OCI-LY1 (cell line): ENCODE results near the gene EIF1AD.
"Not testable (repeated sequence)": the region's sequence is repeated elsewhere in the genome, so short reads cannot be mapped to it uniquely, and the experiment has no call there.

ENCODE experiments used
- H2AFZ ChIP-seq: fragments of 200-600 bp; sonication (generic), shearing (Covaris generic); 2 replicates; pipeline ENCODE4 v1.6.0; 2014; ENCODE audit warnings: antibody characterized with exemption, mild to moderate bottlenecking, low read length
- H3F3A ChIP-seq: fragments of 200-600 bp; sonication (generic), shearing (Covaris generic); 2 replicates; pipeline ENCODE4 v1.6.0; 2014; ENCODE audit warnings: mild to moderate bottlenecking, antibody characterized with exemption, low read length, moderate library complexity; ENCODE audit not compliant: insufficient read depth
- H3K27ac ChIP-seq: fragments of 200-600 bp; sonication (generic); 2 replicates; pipeline ENCODE4 v1.5.1; 2014; ENCODE audit warnings: low read length, mixed run types, mild to moderate bottlenecking, low read depth; ENCODE audit not compliant: poor library complexity, severe bottlenecking
- H3K27me3 ChIP-seq: fragments of 200-600 bp; sonication (generic); 2 replicates; pipeline ENCODE4 v1.6.0; 2014; ENCODE audit warnings: antibody characterized with exemption, mild to moderate bottlenecking, low read length, moderate library complexity; ENCODE audit not compliant: insufficient read depth
- H3K36me3 ChIP-seq: fragments of 200-600 bp; sonication (generic); 2 replicates; pipeline ENCODE4 v1.6.1; 2014; ENCODE audit warnings: mild to moderate bottlenecking, antibody characterized with exemption, low read length, moderate library complexity, mixed read lengths; ENCODE audit not compliant: insufficient read depth
- H3K4me1 ChIP-seq: fragments of 200-600 bp; sonication (generic); 2 replicates; pipeline ENCODE4 v1.5.1; 2014; ENCODE audit warnings: mild to moderate bottlenecking, low read length, moderate library complexity; ENCODE audit not compliant: insufficient read depth, severe bottlenecking
- H3K4me2 ChIP-seq: fragments of 200-600 bp; sonication (generic), shearing (Covaris generic); 2 replicates; pipeline ENCODE4 v1.6.1; 2014; ENCODE audit warnings: low read length
- H3K4me3 ChIP-seq: fragments of 200-600 bp; sonication (generic); 2 replicates; pipeline ENCODE4 v1.5.1; 2014; ENCODE audit warnings: low read length, low read depth, mild to moderate bottlenecking, mixed read lengths; ENCODE audit not compliant: poor library complexity, severe bottlenecking
- H3K79me2 ChIP-seq: fragments of 200-600 bp; shearing (Covaris generic); 2 replicates; pipeline ENCODE4 v1.6.1; 2016; ENCODE audit warnings: mixed run types, low read length, mixed read lengths; ENCODE audit not compliant: insufficient read depth
- H3K9ac ChIP-seq: fragments of 200-600 bp; sonication (generic), shearing (Covaris generic); 2 replicates; pipeline ENCODE4 v1.6.1; 2014; ENCODE audit warnings: mild to moderate bottlenecking, low read length, mixed read lengths
- H3K9me2 ChIP-seq: fragments of 200-600 bp; sonication (generic), shearing (Covaris generic); 2 replicates; pipeline ENCODE4 v1.6.1; 2014; ENCODE audit warnings: low read depth, mild to moderate bottlenecking, low read length, mixed read lengths
- H3K9me3 ChIP-seq: fragments of 200-600 bp; shearing (Covaris generic); 2 replicates; pipeline ENCODE4 v1.6.1; 2014; ENCODE audit warnings: low read length, mixed read lengths
- H4K20me1 ChIP-seq: fragments of 200-600 bp; sonication (generic), shearing (Covaris generic); 2 replicates; pipeline ENCODE4 v1.6.0; 2016; ENCODE audit warnings: mild to moderate bottlenecking, low read length; ENCODE audit not compliant: insufficient read depth
- EZH2 ChIP-seq: fragments of 200-600 bp; sonication (generic), shearing (Covaris generic); IDR thresholded peaks from 2 replicates; pipeline ENCODE4 v1.8.0; 2017; ENCODE audit warnings: borderline replicate concordance, mixed run types, mild to moderate bottlenecking, antibody characterized with exemption, low read length, moderate library complexity, mixed read lengths
- TF ChIP-seq, protein P1 (sequence below): fragments of 200-600 bp; sonication (generic), shearing (Covaris generic); IDR thresholded peaks from 2 replicates; pipeline ENCODE4 v1.5.1; 2017; ENCODE audit warnings: mild to moderate bottlenecking, antibody characterized with exemption, low read length, moderate library complexity, mixed read lengths

The EIF1AD gene

DNA sequence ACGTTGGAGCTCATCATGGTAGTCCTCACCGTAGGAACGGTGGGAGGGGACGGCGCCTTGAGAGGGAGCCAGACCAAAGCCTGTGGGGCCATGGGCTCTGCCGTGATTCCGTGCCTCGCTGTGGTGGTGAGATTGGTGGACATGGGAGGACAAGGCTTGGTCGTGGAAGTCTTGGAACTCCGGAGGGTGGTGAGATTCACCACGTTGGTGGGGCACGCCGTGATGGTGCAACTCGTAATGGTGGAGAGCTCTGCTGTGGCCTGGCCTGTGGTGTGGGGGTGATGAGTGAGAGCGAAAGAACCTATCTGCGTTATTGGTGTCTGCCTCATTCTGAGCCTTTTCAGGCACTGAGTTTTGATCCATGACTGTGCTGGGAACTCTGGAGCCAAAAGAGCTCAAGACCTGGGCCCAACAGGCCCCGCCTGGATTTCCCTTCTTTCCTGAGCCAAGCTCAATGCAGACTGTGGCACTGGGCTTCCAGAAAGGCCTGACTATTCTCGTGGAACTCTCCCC, 24.1 kb upstream of the EIF1AD start, which contains the start of gene CATSPER1:
CATSPER1 (minus strand) TSS at position 463 of the 513 bp plus-strand sequence; CDS start at position 363, 100 bp downstream.
- H3F3A ChIP-seq = no peaks in the 10 kb centered on the region
- H3K36me3 ChIP-seq = no peaks in the 10 kb centered on the region
- H3K4me3 ChIP-seq = no peak within 1 kb of the TSS
- TF ChIP-seq, protein P1, sequence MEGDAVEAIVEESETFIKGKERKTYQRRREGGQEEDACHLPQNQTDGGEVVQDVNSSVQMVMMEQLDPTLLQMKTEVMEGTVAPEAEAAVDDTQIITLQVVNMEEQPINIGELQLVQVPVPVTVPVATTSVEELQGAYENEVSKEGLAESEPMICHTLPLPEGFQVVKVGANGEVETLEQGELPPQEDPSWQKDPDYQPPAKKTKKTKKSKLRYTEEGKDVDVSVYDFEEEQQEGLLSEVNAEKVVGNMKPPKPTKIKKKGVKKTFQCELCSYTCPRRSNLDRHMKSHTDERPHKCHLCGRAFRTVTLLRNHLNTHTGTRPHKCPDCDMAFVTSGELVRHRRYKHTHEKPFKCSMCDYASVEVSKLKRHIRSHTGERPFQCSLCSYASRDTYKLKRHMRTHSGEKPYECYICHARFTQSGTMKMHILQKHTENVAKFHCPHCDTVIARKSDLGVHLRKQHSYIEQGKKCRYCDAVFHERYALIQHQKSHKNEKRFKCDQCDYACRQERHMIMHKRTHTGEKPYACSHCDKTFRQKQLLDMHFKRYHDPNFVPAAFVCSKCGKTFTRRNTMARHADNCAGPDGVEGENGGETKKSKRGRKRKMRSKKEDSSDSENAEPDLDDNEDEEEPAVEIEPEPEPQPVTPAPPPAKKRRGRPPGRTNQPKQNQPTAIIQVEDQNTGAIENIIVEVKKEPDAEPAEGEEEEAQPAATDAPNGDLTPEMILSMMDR = no peak
- TF ChIP-seq EZH2 = no peak
- no peaks in the 10 kb centered on the region for H4K20me1 ChIP-seq
- H3K9me2 ChIP-seq = no peaks in the 10 kb centered on the region
- no peak within 1 kb of the TSS for H3K27ac ChIP-seq
- H3K9me3 ChIP-seq = no peaks in the 10 kb centered on the region
- H3K4me2 ChIP-seq = no peak within 1 kb of the TSS
- H2AFZ ChIP-seq = no peak within 1 kb of the TSS
- peaks cover 9% of the 10 kb centered on the region; the same call in 1 of the 2 replicates for H3K27me3 ChIP-seq
- no peaks in the 10 kb centered on the region for H3K79me2 ChIP-seq
- no peak within 1 kb of the TSS for H3K9ac ChIP-seq
- peaks cover 3% of the 10 kb centered on the region for H3K4me1 ChIP-seq

DNA sequence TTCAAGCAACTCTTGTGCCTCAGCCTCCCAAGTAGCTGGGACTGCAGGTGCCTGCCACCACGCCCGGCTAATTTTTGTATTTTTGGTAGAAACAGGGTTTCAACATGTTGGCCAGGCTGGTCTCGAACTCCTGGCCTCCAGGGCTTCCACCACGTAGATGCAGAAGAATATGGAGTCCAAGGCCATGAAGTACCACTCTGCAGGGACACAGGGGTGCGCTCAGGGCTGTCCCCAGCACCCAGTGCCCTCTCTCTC, 21.2 kb upstream of the EIF1AD start:
- not testable (repeated sequence) for H3K4me3 ChIP-seq, H3K4me1 ChIP-seq, H3K9ac ChIP-seq, H3K9me3 ChIP-seq, H3K9me2 ChIP-seq, H3F3A ChIP-seq, H3K27ac ChIP-seq, H3K27me3 ChIP-seq, H4K20me1 ChIP-seq, H3K79me2 ChIP-seq, H2AFZ ChIP-seq, H3K4me2 ChIP-seq, H3K36me3 ChIP-seq

DNA sequence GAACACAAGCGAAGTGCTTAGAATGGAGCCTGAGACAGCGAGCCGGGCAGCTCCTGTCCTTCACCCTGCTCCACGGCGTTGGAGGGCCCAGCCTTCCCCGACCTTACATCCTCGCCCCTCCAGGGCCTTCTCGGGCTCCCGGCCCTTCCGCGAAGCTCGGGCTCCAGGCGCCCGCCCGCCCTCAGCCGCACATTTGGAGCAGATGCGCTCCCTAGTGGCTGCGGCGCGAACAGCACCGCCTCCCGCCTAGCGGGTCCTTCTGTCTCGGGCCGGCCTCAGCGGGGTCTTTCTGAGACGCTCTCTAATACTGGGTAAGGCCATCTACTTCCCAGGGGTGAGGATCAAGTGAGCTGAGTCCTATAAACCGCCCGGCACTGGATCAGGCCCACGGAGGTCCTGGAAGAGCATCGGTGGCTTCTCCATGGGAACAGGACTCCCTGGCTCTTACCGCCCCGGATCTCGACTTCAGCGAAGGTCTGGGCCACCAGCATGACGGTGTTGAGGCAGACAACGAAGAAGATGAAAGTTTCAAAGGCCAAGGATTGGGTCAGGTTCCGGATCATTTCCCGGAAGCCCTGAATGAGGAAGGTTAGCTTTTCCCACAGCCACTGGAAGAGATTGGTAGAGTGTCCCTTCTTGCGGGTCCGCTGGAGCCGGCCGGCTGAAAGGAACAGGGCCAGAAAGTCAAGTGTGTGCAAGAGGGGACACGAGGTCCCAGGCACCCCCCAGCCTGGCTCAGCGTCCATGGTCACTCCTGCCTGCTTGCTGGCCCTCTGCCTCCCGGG, 20.6 kb upstream of the EIF1AD start:
- H3K4me3 ChIP-seq = no peak overlapping the region
- peak overlapping the region; percentile 55 for H3K4me2 ChIP-seq
- 0 out of 2 replicates have a peak overlapping the region, but pooled peaks have one; percentile 27 for H3K9ac ChIP-seq

More for the DNA sequence above, 20.6 kb upstream of the EIF1AD start:
- Histone ChIP-seq H3K27ac (no peak overlapping the region), H3K4me1 (peaks cover 3% of the 10 kb centered on the region), H3K79me2 (no peaks in the 10 kb centered on the region), H3K27me3 (0 out of 2 replicates have a peak, but pooled peaks cover 8% of the 10 kb centered on the region), H3K9me2 (no peaks in the 10 kb centered on the region), H2AFZ (no peak overlapping the region), H3F3A (no peaks in the 10 kb centered on the region), H4K20me1 (no peaks in the 10 kb centered on the region), H3K9me3 (no peaks in the 10 kb centered on the region), H3K36me3 (no peaks in the 10 kb centered on the region)
- TF ChIP-seq, protein P1 = peak; percentile 90
- no peak for TF ChIP-seq EZH2
